DND-41 (cell line): ENCODE measurements around the gene UNC79.

Experiments used
- ATAC-seq: fragments of 200-7000 bp; cut with Tn5 transposase; 3 replicates; pipeline ENCODE4 v1.9.1; 2021; ENCODE audit warnings: low read depth; ENCODE audit not compliant: insufficient read depth
- DNase-seq: peaks from one replicate; pipeline ENCODE4 v3.0.0-alpha.2; 2020
- H2AFZ ChIP-seq: 2 replicates; pipeline ENCODE4 v1.6.0; 2012; ENCODE audit warnings: low read depth, low read length
- H3K27ac ChIP-seq: 2 replicates; pipeline ENCODE4 v1.5.1; 2012; ENCODE audit warnings: low read length, inconsistent platforms
- H3K27me3 ChIP-seq: fragments of 200-600 bp; sonication (generic); 2 replicates; pipeline ENCODE4 v1.6.0; 2012; ENCODE audit warnings: low read length, mild to moderate bottlenecking, inconsistent platforms; ENCODE audit not compliant: insufficient read depth, poor library complexity
- H3K36me3 ChIP-seq: 2 replicates; pipeline ENCODE4 v1.5.1; 2012; ENCODE audit warnings: low read length, inconsistent platforms; ENCODE audit not compliant: insufficient read depth
- H3K4me1 ChIP-seq: 2 replicates; pipeline ENCODE4 v1.5.1; 2012; ENCODE audit warnings: mild to moderate bottlenecking, low read length; ENCODE audit not compliant: insufficient read depth
- H3K4me2 ChIP-seq: 2 replicates; pipeline ENCODE4 v1.6.0; 2012; ENCODE audit warnings: mild to moderate bottlenecking, moderate library complexity, low read length, inconsistent platforms; ENCODE audit not compliant: insufficient read depth
- H3K4me3 ChIP-seq, 2 experiments: fragments of 200-600 bp in 1 of 2; shearing (Covaris generic) in 1 of 2; 2 replicates each; pipeline ENCODE4 v1.5.1; 2012 to 2016; ENCODE audit warnings: inconsistent platforms in 2 of 2, low read length in 2 of 2, mild to moderate bottlenecking in 2 of 2, low read depth in 1 of 2, moderate library complexity in 1 of 2
- H3K79me2 ChIP-seq: 2 replicates; pipeline ENCODE4 v1.6.0; 2012; ENCODE audit warnings: low read length, inconsistent platforms; ENCODE audit not compliant: insufficient read depth
- H3K9ac ChIP-seq: 2 replicates; pipeline ENCODE4 v1.6.0; 2012; ENCODE audit warnings: low read depth, mild to moderate bottlenecking, inconsistent platforms, low read length, moderate library complexity
- H3K9me3 ChIP-seq: 2 replicates; pipeline ENCODE4 v1.5.1; 2012; ENCODE audit warnings: low read length, moderate library complexity, mild to moderate bottlenecking, inconsistent platforms; ENCODE audit not compliant: insufficient read depth, severe bottlenecking
- H4K20me1 ChIP-seq: 2 replicates; pipeline ENCODE4 v1.6.0; 2012; ENCODE audit warnings: low read length; ENCODE audit not compliant: insufficient read depth
- CTCF ChIP-seq: IDR thresholded peaks from 2 replicates; pipeline ENCODE4 v1.5.1; 2012; ENCODE audit warnings: borderline replicate concordance, low read length, moderate library complexity, mild to moderate bottlenecking; ENCODE audit not compliant: poor library complexity, severe bottlenecking; ENCODE audit errors: extremely low read depth
- EZH2 ChIP-seq: IDR thresholded peaks from 3 replicates; pipeline ENCODE4 v1.6.1; 2012; ENCODE audit warnings: borderline replicate concordance, low read depth, mild to moderate bottlenecking, moderate library complexity, low read length, inconsistent platforms; ENCODE audit not compliant: severe bottlenecking

Gene UNC79

GRCh38 chr14:93701562-93701961 is 270.8 kb downstream of the UNC79 start:
- Histone ChIP-seq H3K27me3 (no peaks in the 10 kb centered on the region), H3K9me3 (no peaks in the 10 kb centered on the region), H3K79me2 (no peaks in the 10 kb centered on the region), H3K4me3 (no peak overlapping the region), H4K20me1 (no peaks in the 10 kb centered on the region), H3K9ac (no peak overlapping the region), H2AFZ (no peak overlapping the region), H3K4me2 (no peak overlapping the region), H3K36me3 (no peaks in the 10 kb centered on the region), H3K4me1 (no peaks in the 10 kb centered on the region), H3K27ac (no peak overlapping the region)
- DNase-seq (no peak), ATAC-seq (no peak)
- TF ChIP-seq EZH2 (no peak), CTCF (no peak)

- Histone ChIP-seq H3K27ac (no peak overlapping the region), H2AFZ (no peak overlapping the region), H3K4me3 (no peak overlapping the region), H3K9me3 (no peaks in the 10 kb centered on the region), H3K27me3 (no peaks in the 10 kb centered on the region), H3K4me1 (no peaks in the 10 kb centered on the region), H3K9ac (no peak overlapping the region), H3K36me3 (no peaks in the 10 kb centered on the region), H3K4me2 (no peak overlapping the region), H3K79me2 (no peaks in the 10 kb centered on the region), H4K20me1 (no peaks in the 10 kb centered on the region)
- no peak for DNase-seq
- TF ChIP-seq CTCF: no peak
- TF ChIP-seq EZH2: no peak
- ATAC-seq: no peak
These were observed 272.2 kb downstream of the UNC79 start for GRCh38 chr14:93702946-93703345.

GRCh38 chr14:93703941-93704340 is 273.2 kb downstream of the UNC79 start:
- TF ChIP-seq EZH2 (no peak), CTCF (no peak)
- no peak overlapping the region for H2AFZ ChIP-seq
- no peak overlapping the region for H3K4me2 ChIP-seq
- H3K27ac ChIP-seq: no peak overlapping the region
- H3K79me2 ChIP-seq: no peaks in the 10 kb centered on the region
- DNase-seq (no peak), ATAC-seq (no peak)
- no peak overlapping the region for H3K9ac ChIP-seq
- H3K27me3 ChIP-seq: peaks cover 6% of the 10 kb centered on the region
- H3K36me3 ChIP-seq: no peaks in the 10 kb centered on the region
- no peaks in the 10 kb centered on the region for H3K9me3 ChIP-seq
- H3K4me3 ChIP-seq: no peak overlapping the region
- H3K4me1 ChIP-seq: no peaks in the 10 kb centered on the region
- H4K20me1 ChIP-seq: no peaks in the 10 kb centered on the region
